Measurements from ENCODE around the gene SMPX.

Gene SMPX

GRCh38 chrX:21708116-21708515 is 49.8 kb downstream of the SMPX start:
- no peak for DNase-seq

- DNase-seq, result no peak
Observed at GRCh38 chrX:21705225-21705624, 52.7 kb downstream of the SMPX start.

- no peak for DNase-seq
Observed at GRCh38 chrX:21702725-21703124, 55.2 kb downstream of the SMPX start.

GRCh38 chrX:21700967-21701366 is 56.9 kb downstream of the SMPX start:
- no peak for DNase-seq

GRCh38 chrX:21700275-21700674 is 57.6 kb downstream of the SMPX start:
- DNase-seq, result no peak

- DNase-seq, result no peak
Observed at GRCh38 chrX:21699136-21699535, 58.8 kb downstream of the SMPX start.

GRCh38 chrX:21698272-21698671 is 59.6 kb downstream of the SMPX start:
- no peak for DNase-seq

GRCh38 chrX:21691512-21692018 is 66.4 kb downstream of the SMPX start:
- DNase-seq, result no peak

GRCh38 chrX:21683941-21684340 is 74.0 kb downstream of the SMPX start:
- no peak for DNase-seq

- DNase-seq, result no peak
Observed at GRCh38 chrX:21678048-21678612, 79.8 kb downstream of the SMPX start.

GRCh38 chrX:21675931-21676330 is 82.0 kb downstream of the SMPX start:
- no peak for DNase-seq

GRCh38 chrX:21674430-21675186 is 83.3 kb downstream of the SMPX start:
- DNase-seq, result no peak

GRCh38 chrX:21666679-21667078 is 91.2 kb downstream of the SMPX start:
- no peak for DNase-seq

GRCh38 chrX:21666252-21666651 is 91.7 kb downstream of the SMPX start:
- no peak for DNase-seq

- no peak for DNase-seq
Observed at GRCh38 chrX:21662761-21663160, 95.2 kb downstream of the SMPX start.

- DNase-seq, result no peak
Observed at GRCh38 chrX:21661316-21661715, 96.6 kb downstream of the SMPX start.

- DNase-seq, result no peak
Observed at GRCh38 chrX:21660156-21660555, 97.8 kb downstream of the SMPX start.

- no peak for DNase-seq
Observed at GRCh38 chrX:21659320-21659719, 98.6 kb downstream of the SMPX start.

- DNase-seq, result no peak
Observed at GRCh38 chrX:21658746-21659145, 99.2 kb downstream of the SMPX start.

- DNase-seq, result no peak
Observed at GRCh38 chrX:21658152-21658737, 99.7 kb downstream of the SMPX start, which contains the start of gene KLHL34. TSS of gene KLHL34 (minus strand) at chrX:21658330. CDS start at chrX:21657788, 542 bp downstream.

GRCh38 chrX:21657318-21658151 is 100.4 kb downstream of the SMPX start:
- no peak for DNase-seq

GRCh38 chrX:21656587-21657317 is 101.2 kb downstream of the SMPX start:
- DNase-seq, result no peak

All from T1000 (cell line).